ENCODE data around the gene SSTR1.

DNA sequence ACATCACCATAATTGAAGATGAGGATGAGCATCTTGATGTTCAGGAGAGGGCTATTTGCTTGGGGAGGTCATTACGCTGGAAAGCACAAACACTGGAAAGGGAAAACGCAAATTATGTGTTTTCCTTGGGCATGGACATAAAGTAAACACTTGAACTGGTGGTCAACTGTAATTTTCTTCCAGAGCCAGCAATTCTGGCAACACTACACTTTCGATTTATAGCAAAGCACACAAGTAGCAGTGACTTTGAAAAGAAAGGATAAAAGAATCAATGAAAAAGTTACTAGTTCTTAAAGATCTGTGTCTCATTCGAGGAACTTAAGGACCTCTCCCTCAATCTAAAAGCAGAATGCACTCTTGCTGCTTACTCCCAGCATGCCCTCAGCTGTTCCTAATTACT, 46.0 kb downstream of the SSTR1 start:
- TF ChIP-seq, protein P1, sequence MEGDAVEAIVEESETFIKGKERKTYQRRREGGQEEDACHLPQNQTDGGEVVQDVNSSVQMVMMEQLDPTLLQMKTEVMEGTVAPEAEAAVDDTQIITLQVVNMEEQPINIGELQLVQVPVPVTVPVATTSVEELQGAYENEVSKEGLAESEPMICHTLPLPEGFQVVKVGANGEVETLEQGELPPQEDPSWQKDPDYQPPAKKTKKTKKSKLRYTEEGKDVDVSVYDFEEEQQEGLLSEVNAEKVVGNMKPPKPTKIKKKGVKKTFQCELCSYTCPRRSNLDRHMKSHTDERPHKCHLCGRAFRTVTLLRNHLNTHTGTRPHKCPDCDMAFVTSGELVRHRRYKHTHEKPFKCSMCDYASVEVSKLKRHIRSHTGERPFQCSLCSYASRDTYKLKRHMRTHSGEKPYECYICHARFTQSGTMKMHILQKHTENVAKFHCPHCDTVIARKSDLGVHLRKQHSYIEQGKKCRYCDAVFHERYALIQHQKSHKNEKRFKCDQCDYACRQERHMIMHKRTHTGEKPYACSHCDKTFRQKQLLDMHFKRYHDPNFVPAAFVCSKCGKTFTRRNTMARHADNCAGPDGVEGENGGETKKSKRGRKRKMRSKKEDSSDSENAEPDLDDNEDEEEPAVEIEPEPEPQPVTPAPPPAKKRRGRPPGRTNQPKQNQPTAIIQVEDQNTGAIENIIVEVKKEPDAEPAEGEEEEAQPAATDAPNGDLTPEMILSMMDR (IDR thresholded peaks at IDR 0.05) = no peak
- TF ChIP-seq EZH2phosphoT487 (IDR thresholded peaks at IDR 0.05) = no peak
- TF ChIP-seq EZH2 (IDR thresholded peaks at IDR 0.05) = no peak
